Neural cell (in vitro differentiated cells): Measurements from ENCODE around the gene TRPV5.

ENCODE experiments used
- CTCF ChIP-seq: fragments of 450-650 bp; IDR thresholded peaks from 2 replicates; pipeline ENCODE4 v1.5.1; 2014; ENCODE audit warnings: antibody characterized with exemption, mild to moderate bottlenecking, moderate library complexity; ENCODE audit not compliant: poor library complexity, severe bottlenecking
- EP300 ChIP-seq: fragments of 450-650 bp; conservative IDR thresholded peaks from 2 replicates; pipeline ENCODE4 v1.6.1; 2014; ENCODE audit warnings: antibody characterized with exemption, mild to moderate bottlenecking, moderate library complexity; ENCODE audit not compliant: poor library complexity, severe bottlenecking
- EZH2 ChIP-seq: fragments of 200-600, 300-800 bp; shearing (Covaris generic), sonication (generic); IDR thresholded peaks from 2 replicates; pipeline ENCODE4 v1.6.1; 2014; ENCODE audit warnings: antibody characterized with exemption, low read length, borderline replicate concordance, mild to moderate bottlenecking; ENCODE audit not compliant: insufficient read depth, poor library complexity, severe bottlenecking
- POLR2AphosphoS5 ChIP-seq: IDR thresholded peaks from 2 replicates; pipeline ENCODE4 v1.6.1; 2012
- RAD21 ChIP-seq: fragments of 450-650 bp; conservative IDR thresholded peaks from 2 replicates; pipeline ENCODE4 v1.6.1; 2014; ENCODE audit warnings: antibody characterized with exemption, mild to moderate bottlenecking, moderate library complexity
- REST ChIP-seq: IDR thresholded peaks from 2 replicates; pipeline ENCODE4 v1.6.1; 2012; ENCODE audit warnings: borderline replicate concordance
- SMC3 ChIP-seq: fragments of 450-650 bp; conservative IDR thresholded peaks from 2 replicates; pipeline ENCODE4 v1.6.1; 2014; ENCODE audit warnings: antibody characterized with exemption, mild to moderate bottlenecking, moderate library complexity; ENCODE audit not compliant: poor library complexity
- TAF1 ChIP-seq: IDR thresholded peaks from 2 replicates; pipeline ENCODE4 v1.6.1; 2012; ENCODE audit warnings: low read depth

GRCh38 chr7:142933624-142934023 is at the start of gene TRPV5:
- TF ChIP-seq POLR2AphosphoS5: no peak
- TF ChIP-seq CTCF: no peak
- TF ChIP-seq EZH2: no peak
- no peak for TF ChIP-seq EP300
- TF ChIP-seq SMC3: no peak
- TF ChIP-seq REST: no peak
- TF ChIP-seq RAD21: no peak
- no peak for TF ChIP-seq TAF1
